HCT116 (cell line): ENCODE results near the gene NSUN7. TPM values are rescaled to one million over a fixed set of nuclear protein-coding genes. Genes with fewer than 3 reads are reported as not detected.

Source experiments
- ATAC-seq: fragments of 200-7000 bp; cut with Tn5 transposase; 2 replicates; pipeline ENCODE4 v1.9.1; 2020; ENCODE audit warnings: mild to moderate bottlenecking, moderate library complexity
- BruUV-seq: library from RNA; stranded (reverse); fragments of 400-500 nt; replicated peaks from 2 replicates; lab custom pipeline; 2021; lab: Mats Ljungman, UMichigan
- CTCF ChIA-PET: fragments of 300-600 bp; sonication (Branson Sonifier 250); formaldehyde crosslinking; loops from one replicate; lab custom pipeline; 2021; ENCODE audit warnings: antibody characterized with exemption; lab: Charles Lee
- POLR2A ChIA-PET: fragments of 300-600, 350-600 bp; sonication (Branson Sonifier 250); formaldehyde crosslinking; loops from one replicate; lab custom pipeline; 2021; ENCODE audit warnings: antibody characterized with exemption; lab: Charles Lee
- RAD21 ChIA-PET, 2 experiments: fragments of 300-600 bp; sonication (Branson Sonifier 250); formaldehyde crosslinking; loops; one replicate each; lab custom pipeline; 2023; ENCODE audit warnings: low total read pairs in 2 of 2; ENCODE audit not compliant: uncharacterized antibody in 2 of 2, unreplicated experiment in 2 of 2, low non-redundant PET in 1 of 2; lab: Charles Lee
- DNase-seq: peaks from one replicate; pipeline ENCODE4 v3.0.0-alpha.2; 2010; ENCODE audit warnings: low read depth, low spot score
- H2AFZ ChIP-seq: fragments of 200-600 bp; shearing (Covaris generic), sonication (generic); 2 replicates; pipeline ENCODE4 v1.6.1; 2017; ENCODE audit warnings: low read depth, mixed run types, mixed read lengths, antibody characterized with exemption, low read length; ENCODE audit not compliant: poor library complexity, severe bottlenecking
- H3K27ac ChIP-seq: 2 replicates; pipeline ENCODE4 v1.5.1; 2012; ENCODE audit warnings: low read depth, low read length
- H3K27me3 ChIP-seq: fragments of 200-600 bp; sonication (generic); 2 replicates; pipeline ENCODE4 v1.6.1; 2016; ENCODE audit warnings: mixed run types, low read length, mixed read lengths; ENCODE audit not compliant: insufficient read depth
- H3K36me3 ChIP-seq, 2 experiments: fragments of 200-500 bp in 1 of 2; fragments of 200-600 bp in 1 of 2; sonication (Bioruptor generic) in 1 of 2; sonication (generic) in 1 of 2; 2 replicates each; pipeline versions ENCODE4 v1.5.1 to v1.6.1; 2014 to 2016; ENCODE audit warnings: low read length in 2 of 2, inconsistent platforms in 1 of 2, mixed read lengths in 1 of 2, mixed run types in 1 of 2; ENCODE audit not compliant: insufficient read depth in 2 of 2, control insufficient read depth in 1 of 2
- H3K4me1 ChIP-seq, 2 experiments: fragments of 200-600 bp in 1 of 2; sonication (generic) in 1 of 2; 2 replicates each; pipeline versions ENCODE4 v1.5.1 to v1.6.1; 2012 to 2017; ENCODE audit warnings: low read length in 2 of 2, inconsistent platforms in 1 of 2, mild to moderate bottlenecking in 1 of 2, mixed read lengths in 1 of 2, mixed run types in 1 of 2, moderate library complexity in 1 of 2; ENCODE audit not compliant: insufficient read depth in 2 of 2, control insufficient read depth in 1 of 2
- H3K4me2 ChIP-seq: fragments of 200-600 bp; sonication (generic); 2 replicates; pipeline ENCODE4 v1.6.1; 2017; ENCODE audit warnings: mixed run types, low read length, mixed read lengths
- H3K4me3 ChIP-seq, 2 experiments: fragments of 200-600 bp in 1 of 2; sonication (generic) in 1 of 2; replicated peaks in 1 of 2; 2 replicates each; pipeline ENCODE4 v1.5.1; 2011 to 2016; ENCODE audit warnings: low read length in 2 of 2, control low read depth in 1 of 2, low read depth in 1 of 2, mild to moderate bottlenecking in 1 of 2, mixed read lengths in 1 of 2, mixed run types in 1 of 2
- H3K79me2 ChIP-seq: fragments of 200-600 bp; sonication (generic); 2 replicates; pipeline ENCODE4 v1.6.1; 2017; ENCODE audit warnings: mild to moderate bottlenecking, mixed run types, low read length, moderate library complexity, mixed read lengths; ENCODE audit not compliant: insufficient read depth
- H3K9ac ChIP-seq: fragments of 200-600 bp; sonication (generic); 2 replicates; pipeline ENCODE4 v1.6.1; 2016; ENCODE audit warnings: low read length, mixed read lengths
- H3K9me2 ChIP-seq: fragments of 200-600 bp; sonication (generic), shearing (Covaris generic); 2 replicates; pipeline ENCODE4 v1.6.1; 2017; ENCODE audit warnings: mixed run types, mild to moderate bottlenecking, moderate library complexity; ENCODE audit not compliant: insufficient read depth
- H3K9me3 ChIP-seq, 2 experiments: fragments of 200-500 bp in 1 of 2; fragments of 200-600 bp in 1 of 2; sonication (Bioruptor generic) in 1 of 2; sonication (generic) in 1 of 2; 2 replicates each; pipeline ENCODE4 v1.6.1; 2014 to 2017; ENCODE audit warnings: low read length in 2 of 2, mixed read lengths in 2 of 2, inconsistent platforms in 1 of 2, low read depth in 1 of 2, mild to moderate bottlenecking in 1 of 2, mixed run types in 1 of 2, moderate library complexity in 1 of 2; ENCODE audit not compliant: control insufficient read depth in 1 of 2, insufficient read depth in 1 of 2
- H4K20me1 ChIP-seq: fragments of 200-600 bp; sonication (generic), shearing (Covaris generic); 2 replicates; pipeline ENCODE4 v1.6.1; 2017; ENCODE audit warnings: mixed run types, mild to moderate bottlenecking, moderate library complexity; ENCODE audit not compliant: insufficient read depth
- CEBPB ChIP-seq: IDR thresholded peaks from 2 replicates; pipeline ENCODE4 v1.6.1; 2012; ENCODE audit warnings: low read depth
- CTCF ChIP-seq, 3 experiments: fragments of 200-600 bp in 1 of 3; sonication (generic) in 1 of 3; IDR thresholded peaks in 2 of 3; conservative IDR thresholded peaks in 1 of 3; 2 replicates each; pipeline ENCODE4 v1.5.1; 2012 to 2017; ENCODE audit warnings: low read depth in 2 of 3, low read length in 2 of 3, antibody characterized with exemption in 1 of 3, borderline replicate concordance in 1 of 3, control low read depth in 1 of 3, mild to moderate bottlenecking in 1 of 3, mixed read lengths in 1 of 3, mixed run types in 1 of 3, moderate library complexity in 1 of 3; ENCODE audit not compliant: insufficient read depth in 1 of 3
- ELF1 ChIP-seq: IDR thresholded peaks from 2 replicates; pipeline ENCODE4 v1.6.1; 2012; ENCODE audit warnings: low read depth, borderline replicate concordance
- MAX ChIP-seq: IDR thresholded peaks from 2 replicates; pipeline ENCODE4 v1.6.1; 2012
- POLR2A ChIP-seq: IDR thresholded peaks from 2 replicates; pipeline ENCODE4 v1.7.0; 2011; ENCODE audit warnings: borderline replicate concordance; ENCODE audit not compliant: insufficient read depth, insufficient read length; ENCODE audit errors: extremely low read depth
- RAD21 ChIP-seq: IDR thresholded peaks from 2 replicates; pipeline ENCODE4 v1.6.1; 2012; ENCODE audit warnings: low read depth, mild to moderate bottlenecking
- intact Hi-C: fragments of 100-400 bp; cut with micrococcal nuclease; formaldehyde crosslinking; loops from 2 replicates; pipeline ENCODE4 v1.10.0; 2022
- total RNA-seq: library from RNA; stranded (reverse); gene quantifications from one replicate; pipeline ENCODE4 v1.2.1, GENCODE V29; 2021; ENCODE audit not compliant: unreplicated experiment

Gene NSUN7
- total RNA-seq, 1 experiment from 2014 or later: 0.07 TPM

GRCh38 chr4:40736910-40737309 is 12.8 kb upstream of the NSUN7 start:
- H2AFZ ChIP-seq: no peak overlapping the region
- DNase-seq (peak; percentile 31), ATAC-seq (peak; percentile 49)
- RAD21 ChIA-PET: no interaction called here
- no peaks in the 10 kb centered on the region for H3K36me3 ChIP-seq
- CTCF ChIA-PET: interaction anchor here (1.2 to 1.5 kb wide), 3 partner anchors 18 to 925 kb away, joined by 3 to 7 read pairs (median 3); no protein-coding TSS in a partner anchor
- H3K9me2 ChIP-seq: no peaks in the 10 kb centered on the region
- TF ChIP-seq RAD21: peak; percentile 83
- TF ChIP-seq CTCF (IDR thresholded peaks at IDR 0.05 in 2 of 3, conservative IDR thresholded peaks at IDR 0.05 in 1 of 3; ENCODE audit: borderline replicate concordance in 1 of 3, insufficient read depth in 1 of 3, low read depth in 2 of 3, low read length in 2 of 3): peak; percentile 22 to 70 (median 45); a peak in 4 of 6 replicates
- no peak for TF ChIP-seq CEBPB
- TF ChIP-seq ELF1: no peak
- no peaks in the 10 kb centered on the region for H3K4me1 ChIP-seq
- no peaks in the 10 kb centered on the region for H3K27me3 ChIP-seq
- H3K9ac ChIP-seq: no peak overlapping the region
- BruUV-seq: no TSS peak
- H3K4me2 ChIP-seq: no peak overlapping the region
- no peaks in the 10 kb centered on the region for H3K79me2 ChIP-seq
- intact Hi-C loops: loop anchor here (1.0 to 10.0 kb wide), 4 partner anchors 104 to 478 kb away; partner anchors contain the start of gene APBB2
- H4K20me1 ChIP-seq: no peaks in the 10 kb centered on the region
- no peak overlapping the region for H3K4me3 ChIP-seq
- no peak overlapping the region for H3K27ac ChIP-seq
- POLR2A ChIA-PET: no interaction called here
- no peaks in the 10 kb centered on the region for H3K9me3 ChIP-seq

GRCh38 chr4:40737879-40738278 is 11.9 kb upstream of the NSUN7 start:
- no TSS peak for BruUV-seq
- no peak for ATAC-seq
- DNase-seq: no peak
- Histone ChIP-seq H3K36me3 (no peaks in the 10 kb centered on the region), H3K27ac (no peak overlapping the region), H3K27me3 (no peaks in the 10 kb centered on the region), H3K4me1 (no peaks in the 10 kb centered on the region), H3K4me2 (no peak overlapping the region), H3K4me3 (no peak overlapping the region), H3K79me2 (no peaks in the 10 kb centered on the region), H3K9me2 (no peaks in the 10 kb centered on the region), H4K20me1 (no peaks in the 10 kb centered on the region), H2AFZ (peak overlapping the region; percentile 31), H3K9ac (no peak overlapping the region)
- ChIA-PET CTCF (interaction anchor here (1.0 kb wide), 1 partner anchor 187 kb away, joined by 3 read pairs; no protein-coding TSS in a partner anchor), POLR2A (no interaction called here), RAD21 (no interaction called here)
- intact Hi-C loops: loop anchor here (1.0 to 10.0 kb wide), 4 partner anchors 103 to 477 kb away; partner anchors contain the start of gene APBB2
- TF ChIP-seq POLR2A: no peak
- TF ChIP-seq MAX: no peak
- TF ChIP-seq, all 23 proteins: peak for 0
- H3K9me3 ChIP-seq: no peaks in the 10 kb centered on the region
